ENCODE results near the gene UCN3. TPM values are rescaled to one million over a fixed set of nuclear protein-coding genes. Genes with fewer than 3 reads are reported as not detected.

Gene UCN3
- total RNA-seq, 1 donor from 2014 or later: 1.2 TPM

DNA sequence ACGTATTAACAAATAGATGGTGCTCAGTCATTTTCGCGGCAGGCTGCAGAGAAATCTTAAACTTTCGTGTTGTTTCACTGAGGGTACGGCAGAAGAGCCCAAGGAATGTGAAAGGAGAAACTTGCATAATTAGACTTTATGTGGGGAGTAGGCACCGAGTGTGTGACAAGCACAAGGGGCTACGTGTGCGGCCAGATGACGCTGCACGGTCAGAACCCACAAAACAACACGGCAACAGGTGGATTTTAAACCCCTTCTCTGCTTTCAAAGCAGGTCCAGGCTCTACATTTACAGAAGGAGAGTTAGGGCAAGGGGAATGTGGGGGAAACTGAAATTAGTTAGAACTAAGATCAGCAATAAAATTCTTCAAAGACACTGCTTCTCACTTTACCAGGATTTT is 392 bp upstream of the UCN3 start:
- intact Hi-C loops (cut with DNase I): no loop called here
- Histone ChIP-seq H3K27ac (no peak overlapping the region), H3K4me1 (no peaks in the 10 kb centered on the region), H3K9me3 (no peaks in the 10 kb centered on the region), H3K27me3 (peaks cover 10% of the 10 kb centered on the region), H3K4me3 (peak overlapping the region; percentile 23), H3K36me3 (no peaks in the 10 kb centered on the region)
- no peak for ATAC-seq
- TF ChIP-seq, protein P1, sequence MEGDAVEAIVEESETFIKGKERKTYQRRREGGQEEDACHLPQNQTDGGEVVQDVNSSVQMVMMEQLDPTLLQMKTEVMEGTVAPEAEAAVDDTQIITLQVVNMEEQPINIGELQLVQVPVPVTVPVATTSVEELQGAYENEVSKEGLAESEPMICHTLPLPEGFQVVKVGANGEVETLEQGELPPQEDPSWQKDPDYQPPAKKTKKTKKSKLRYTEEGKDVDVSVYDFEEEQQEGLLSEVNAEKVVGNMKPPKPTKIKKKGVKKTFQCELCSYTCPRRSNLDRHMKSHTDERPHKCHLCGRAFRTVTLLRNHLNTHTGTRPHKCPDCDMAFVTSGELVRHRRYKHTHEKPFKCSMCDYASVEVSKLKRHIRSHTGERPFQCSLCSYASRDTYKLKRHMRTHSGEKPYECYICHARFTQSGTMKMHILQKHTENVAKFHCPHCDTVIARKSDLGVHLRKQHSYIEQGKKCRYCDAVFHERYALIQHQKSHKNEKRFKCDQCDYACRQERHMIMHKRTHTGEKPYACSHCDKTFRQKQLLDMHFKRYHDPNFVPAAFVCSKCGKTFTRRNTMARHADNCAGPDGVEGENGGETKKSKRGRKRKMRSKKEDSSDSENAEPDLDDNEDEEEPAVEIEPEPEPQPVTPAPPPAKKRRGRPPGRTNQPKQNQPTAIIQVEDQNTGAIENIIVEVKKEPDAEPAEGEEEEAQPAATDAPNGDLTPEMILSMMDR (IDR thresholded peaks at IDR 0.05): no peak
- DNase-seq: no peak

DNA sequence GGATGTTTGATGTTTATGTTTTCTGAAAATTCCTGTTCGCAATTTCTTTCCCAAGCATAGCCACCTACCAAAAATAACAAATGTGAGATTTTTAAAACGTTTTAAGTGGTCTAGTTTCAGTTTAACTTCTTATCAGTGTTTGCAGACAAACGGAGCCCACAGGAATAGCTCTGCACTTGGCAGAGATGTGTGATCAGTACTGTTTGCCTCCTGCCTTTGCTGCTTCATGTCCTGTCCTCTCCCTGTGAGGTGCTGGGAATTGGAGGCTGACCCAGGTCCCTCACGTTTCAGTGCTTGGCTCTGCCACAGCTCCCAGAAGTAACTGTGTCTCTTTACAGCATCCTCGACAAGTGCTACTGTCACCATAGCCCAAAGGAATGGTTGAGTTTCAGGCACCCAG is 1.2 kb downstream of the UCN3 start:
- Histone ChIP-seq H3K4me1 (no peaks in the 10 kb centered on the region), H3K27ac (no peak overlapping the region), H3K4me3 (no peak overlapping the region), H3K9me3 (no peaks in the 10 kb centered on the region), H3K27me3 (peaks cover 10% of the 10 kb centered on the region), H3K36me3 (no peaks in the 10 kb centered on the region)
- no peak for DNase-seq
- no peak for ATAC-seq
- intact Hi-C loops (cut with DNase I): no loop called here
- TF ChIP-seq, protein P1 (IDR thresholded peaks at IDR 0.05): no peak

DNA sequence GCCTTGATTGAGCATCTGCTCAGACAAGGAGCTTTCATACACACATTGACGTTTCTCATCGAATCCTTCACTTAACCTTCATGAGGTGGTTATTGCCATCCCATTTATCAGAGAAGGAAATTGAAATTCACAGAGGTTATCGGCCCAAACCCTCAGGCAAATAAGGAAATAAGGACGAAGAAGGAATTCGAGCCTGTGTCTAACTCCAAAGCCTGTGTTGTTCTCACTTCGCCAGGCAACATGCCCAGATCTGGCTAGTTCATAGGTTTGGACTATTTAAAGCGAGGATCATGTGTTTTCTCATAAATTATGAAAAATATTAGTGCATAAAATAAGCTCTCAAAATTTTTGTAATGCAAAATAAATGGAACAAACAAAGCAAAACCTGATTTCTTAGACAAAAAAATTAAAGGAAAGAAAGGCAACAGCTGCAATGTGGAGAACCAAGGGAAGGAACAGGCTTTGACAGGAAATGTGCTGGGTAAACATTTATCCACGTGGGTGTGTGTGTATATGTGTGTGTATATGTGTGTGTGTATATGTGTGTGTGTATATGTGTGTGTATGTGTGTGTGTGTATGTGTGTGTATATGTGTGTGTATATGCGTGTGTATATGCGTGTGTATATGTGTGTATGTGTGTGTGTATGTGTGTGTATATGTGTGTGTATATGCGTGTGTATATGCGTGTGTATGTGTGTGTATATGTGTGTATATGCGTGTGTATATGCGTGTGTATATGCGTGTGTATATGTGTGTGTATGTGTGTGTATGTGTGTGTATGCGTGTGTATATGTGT is 4.8 kb downstream of the UCN3 start:
- DNase-seq (no peak), ATAC-seq (no peak)
- no peaks in the 10 kb centered on the region for H3K27me3 ChIP-seq
- no peaks in the 10 kb centered on the region for H3K4me1 ChIP-seq
- intact Hi-C loops (cut with DNase I): no loop called here
- TF ChIP-seq, protein P1 (IDR thresholded peaks at IDR 0.05): no peak
- H3K9me3 ChIP-seq: no peaks in the 10 kb centered on the region
- H3K4me3 ChIP-seq: no peak overlapping the region
- H3K27ac ChIP-seq: no peak overlapping the region
- H3K36me3 ChIP-seq: no peaks in the 10 kb centered on the region

DNA sequence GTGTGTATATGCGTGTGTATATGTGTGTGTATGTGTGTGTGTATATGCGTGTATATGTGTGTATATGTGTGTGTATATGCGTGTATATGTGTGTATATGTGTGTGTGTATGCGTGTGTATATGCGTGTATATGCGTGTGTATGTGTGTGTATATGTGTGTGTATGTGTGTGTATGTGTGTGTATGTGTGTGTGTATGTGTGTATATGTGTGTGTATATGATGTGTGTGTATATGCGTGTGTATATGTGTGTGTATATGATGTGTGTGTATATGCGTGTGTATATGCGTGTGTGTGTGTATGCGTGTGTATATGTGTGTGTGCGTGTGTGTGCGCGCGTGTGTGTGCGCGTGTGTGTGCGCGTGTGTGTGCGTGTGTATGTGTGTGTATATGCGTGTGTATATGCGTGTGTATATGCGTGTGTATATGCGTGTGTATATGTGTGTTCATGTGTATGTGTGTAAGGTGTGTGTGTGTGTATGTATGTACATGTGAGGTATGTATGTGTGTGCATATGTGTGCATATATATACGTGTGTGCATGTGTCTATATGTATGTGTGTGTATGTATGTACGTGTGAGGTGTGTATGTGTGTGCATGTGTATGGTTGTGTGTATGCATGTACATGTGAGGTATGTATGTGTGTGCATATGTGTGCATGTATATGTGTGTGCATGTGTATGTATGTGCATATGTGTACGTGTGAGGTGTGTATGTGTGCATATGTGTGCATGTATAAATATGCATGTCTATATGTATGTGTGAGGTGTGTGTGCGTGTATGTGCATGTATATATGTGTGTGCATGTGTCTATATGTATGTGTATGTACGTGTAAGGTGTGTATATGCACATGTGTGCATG is 6.0 kb downstream of the UCN3 start:
- ATAC-seq: no peak
- no peak overlapping the region for H3K4me3 ChIP-seq
- H3K9me3 ChIP-seq: no peaks in the 10 kb centered on the region
- intact Hi-C loops (cut with DNase I): no loop called here
- H3K27me3 ChIP-seq: no peaks in the 10 kb centered on the region
- no peak overlapping the region for H3K27ac ChIP-seq
- no peak for DNase-seq
- H3K4me1 ChIP-seq: no peaks in the 10 kb centered on the region
- H3K36me3 ChIP-seq: no peaks in the 10 kb centered on the region
- TF ChIP-seq, protein P1 (IDR thresholded peaks at IDR 0.05): no peak

DNA sequence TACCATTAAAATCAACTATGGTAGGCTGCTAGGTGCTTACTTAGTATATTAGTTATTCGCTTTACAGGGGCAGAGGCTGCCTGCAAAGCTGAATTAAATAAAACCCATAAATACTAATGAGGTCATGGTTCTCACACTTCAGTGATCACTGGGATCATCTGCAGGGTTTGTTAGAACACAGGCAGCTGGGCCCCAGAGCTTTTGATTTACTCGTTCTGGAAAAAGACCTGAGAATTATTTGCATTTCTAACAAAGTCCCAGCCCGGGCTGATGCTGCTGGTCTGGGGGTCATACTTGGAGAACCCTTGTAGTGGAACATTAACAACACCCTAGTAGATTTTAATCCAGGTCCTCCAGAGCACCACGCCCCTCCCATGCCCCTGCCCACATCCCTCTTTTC is 8.5 kb downstream of the UCN3 start:
- intact Hi-C loops (cut with DNase I): no loop called here

More for the DNA sequence above, 8.5 kb downstream of the UCN3 start:
- DNase-seq (no peak), ATAC-seq (no peak)
- Histone ChIP-seq H3K27me3 (no peaks in the 10 kb centered on the region), H3K4me1 (no peaks in the 10 kb centered on the region), H3K36me3 (no peaks in the 10 kb centered on the region), H3K27ac (no peak overlapping the region), H3K9me3 (no peaks in the 10 kb centered on the region), H3K4me3 (no peak overlapping the region)
- TF ChIP-seq, protein P1 (IDR thresholded peaks at IDR 0.05): no peak

Measured in upper lobe of right lung (tissue), 1 donor.